ENCODE results near the gene PTGFRN. TPM values are rescaled to one million over a fixed set of nuclear protein-coding genes. Genes with fewer than 3 reads are reported as not detected.
"Not testable (repeated sequence)": the region's sequence is repeated elsewhere in the genome, so short reads cannot be mapped to it uniquely, and the experiment has no call there.

PTGFRN gene
- total RNA-seq (10 to 100 TPM; 26.0 to 87.6 (median 65.8) TPM), polyA plus RNA-seq (100 to 1,000 TPM in 1 of 2 donors, 10 to 100 TPM in 1; 22.9 to 106 TPM)
- long read RNA-seq, donor 1, partial matches to known transcripts, result 3 of 29 reads
- long read RNA-seq, donor 1, other reads (novel, unspliced or antisense), result 26 of 29 reads
- long read RNA-seq, donor 2, full-length matches to known transcripts, result 8 of 21 reads
- long read RNA-seq, donor 2, partial matches to known transcripts, result 13 of 21 reads
- long read RNA-seq, donor 2, other reads (novel, unspliced or antisense), result 0 of 21 reads
- long read RNA-seq, donor 3, full-length matches to known transcripts, result 18 of 43 reads
- long read RNA-seq, donor 3, partial matches to known transcripts, result 8 of 43 reads
- long read RNA-seq, donor 3, other reads (novel, unspliced or antisense), result 17 of 43 reads

DNA sequence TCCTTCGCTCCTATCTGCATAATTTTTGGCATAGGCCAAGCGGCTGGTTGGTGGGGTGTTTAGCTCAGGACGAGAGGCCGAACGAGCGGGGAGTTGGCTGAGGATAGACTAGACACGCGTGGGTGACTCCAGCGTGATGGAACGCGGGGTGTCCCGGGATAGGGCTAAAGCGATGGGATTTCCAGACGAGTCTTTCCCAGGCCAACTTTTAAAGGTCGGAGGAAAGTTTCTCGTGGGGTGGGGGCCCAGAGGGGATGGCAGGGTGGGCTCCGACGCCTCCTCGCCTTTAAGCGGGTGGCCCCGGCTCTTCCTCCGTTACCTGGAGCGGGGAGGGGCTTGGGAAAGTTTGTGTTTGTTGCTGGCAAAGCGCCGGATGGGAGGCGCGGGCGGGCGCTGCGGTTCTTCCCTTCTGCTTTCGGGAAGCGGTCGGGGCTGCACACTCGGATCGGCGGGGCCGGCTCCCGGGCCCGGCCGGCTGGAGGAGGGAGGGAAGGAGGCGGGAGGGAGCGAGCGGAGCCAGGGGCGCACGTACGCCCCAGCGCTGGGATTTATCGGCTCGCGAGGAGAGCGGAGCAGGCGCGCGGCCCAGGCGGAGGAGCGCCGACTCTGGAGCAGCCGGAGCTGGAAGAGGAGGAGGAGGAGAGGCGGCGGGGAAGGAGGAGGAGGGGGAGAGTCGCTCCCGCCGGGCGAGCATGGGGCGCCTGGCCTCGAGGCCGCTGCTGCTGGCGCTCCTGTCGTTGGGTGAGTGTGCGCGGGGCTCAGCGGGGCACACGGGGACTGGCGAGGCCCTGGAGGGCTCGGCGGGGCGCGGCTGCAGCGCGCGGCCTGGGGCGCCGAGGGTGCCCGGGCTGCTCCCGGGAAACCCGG is at the start of gene PTGFRN:
Gene PTGFRN (plus strand): TSS at position 405 of the 867 bp plus-strand sequence. CDS start 288 bp downstream, at position 693.
- no peaks in the 10 kb centered on the region for H3K36me3 ChIP-seq
- DNase-seq, result peak; percentile 73 to 89 (median 82)
- intact Hi-C loops (cut with DNase I), result loop anchor here in 1 of 4 donors (10.0 kb wide), 1 partner anchor 535 kb away; the partner anchor contains the start of gene ATP1A1
- no peaks in the 10 kb centered on the region for H3K9me3 ChIP-seq
- no peaks in the 10 kb centered on the region for H3K27me3 ChIP-seq
- TF ChIP-seq, protein P1, sequence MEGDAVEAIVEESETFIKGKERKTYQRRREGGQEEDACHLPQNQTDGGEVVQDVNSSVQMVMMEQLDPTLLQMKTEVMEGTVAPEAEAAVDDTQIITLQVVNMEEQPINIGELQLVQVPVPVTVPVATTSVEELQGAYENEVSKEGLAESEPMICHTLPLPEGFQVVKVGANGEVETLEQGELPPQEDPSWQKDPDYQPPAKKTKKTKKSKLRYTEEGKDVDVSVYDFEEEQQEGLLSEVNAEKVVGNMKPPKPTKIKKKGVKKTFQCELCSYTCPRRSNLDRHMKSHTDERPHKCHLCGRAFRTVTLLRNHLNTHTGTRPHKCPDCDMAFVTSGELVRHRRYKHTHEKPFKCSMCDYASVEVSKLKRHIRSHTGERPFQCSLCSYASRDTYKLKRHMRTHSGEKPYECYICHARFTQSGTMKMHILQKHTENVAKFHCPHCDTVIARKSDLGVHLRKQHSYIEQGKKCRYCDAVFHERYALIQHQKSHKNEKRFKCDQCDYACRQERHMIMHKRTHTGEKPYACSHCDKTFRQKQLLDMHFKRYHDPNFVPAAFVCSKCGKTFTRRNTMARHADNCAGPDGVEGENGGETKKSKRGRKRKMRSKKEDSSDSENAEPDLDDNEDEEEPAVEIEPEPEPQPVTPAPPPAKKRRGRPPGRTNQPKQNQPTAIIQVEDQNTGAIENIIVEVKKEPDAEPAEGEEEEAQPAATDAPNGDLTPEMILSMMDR (IDR thresholded peaks at IDR 0.05), result no peak
- TF ChIP-seq POLR2A (IDR thresholded peaks at IDR 0.05), result peak; percentile 10
- peak within 1 kb of the TSS; percentile 54 for H3K4me3 ChIP-seq
- peaks cover 2% of the 10 kb centered on the region for H3K4me1 ChIP-seq (ENCODE audit: insufficient read depth)
- whole genome bisulfite sequencing, 3 donors, result 1% methylated on average over 80 to 86 of the region's 86 CpGs
- peak within 1 kb of the TSS; percentile 77 to 86 for H3K27ac ChIP-seq

DNA sequence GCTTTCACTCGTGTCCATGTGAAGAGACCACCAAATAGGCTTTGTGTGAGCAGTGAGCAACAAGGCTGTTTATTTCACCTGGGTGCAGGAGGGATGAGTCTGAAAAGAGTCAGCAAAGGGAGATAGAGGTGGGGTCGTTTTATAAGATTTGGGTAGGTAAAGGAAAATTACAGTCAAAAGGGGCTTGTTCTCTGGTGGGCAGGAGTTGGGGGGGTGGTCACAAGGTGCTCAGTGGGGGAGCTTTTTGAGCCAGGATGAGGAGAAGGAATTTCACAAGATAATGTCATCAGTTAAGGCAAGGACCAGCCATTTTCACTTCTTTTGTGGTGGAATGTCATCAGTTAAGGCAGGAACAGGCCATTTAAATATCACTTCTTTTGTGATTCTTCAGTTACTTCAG is 49.5 kb upstream of the PTGFRN start:
- H3K9me3 ChIP-seq; H3K4me1 ChIP-seq (ENCODE audit: insufficient read depth); H3K27ac ChIP-seq; H3K4me3 ChIP-seq; DNase-seq; H3K36me3 ChIP-seq; intact Hi-C loops (cut with DNase I); H3K27me3 ChIP-seq: not testable (repeated sequence)
- WGBS, 3 donors, result 75 to 82% (median 79%) methylated on average over 2 of the region's 2 CpGs

DNA sequence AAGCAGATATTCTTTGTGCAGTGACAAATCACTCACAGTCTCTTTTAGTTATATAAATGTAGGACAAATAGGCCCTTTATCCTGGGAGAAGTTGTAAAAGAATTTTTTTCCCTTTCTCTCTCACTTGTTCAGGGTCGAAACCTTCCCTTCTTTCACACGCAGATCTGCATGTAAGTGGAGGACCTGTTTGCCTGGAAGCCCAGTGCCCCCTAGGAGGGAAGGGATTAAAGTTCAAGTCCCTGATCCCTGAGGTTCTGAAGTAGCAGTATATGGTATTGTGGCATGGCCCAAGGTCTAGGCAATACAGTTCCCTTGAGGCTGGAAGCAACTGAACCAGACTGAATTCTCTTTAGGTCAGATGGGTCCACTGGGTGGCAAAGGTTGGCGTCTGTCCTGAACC is 48.6 kb upstream of the PTGFRN start:
- no peak for DNase-seq
- TF ChIP-seq POLR2A (IDR thresholded peaks at IDR 0.05) (no peak), EP300 (IDR thresholded peaks at IDR 0.05) (no peak)
- TF ChIP-seq, protein P1 (IDR thresholded peaks at IDR 0.05), result no peak
- Histone ChIP-seq H3K4me1 (ENCODE audit: insufficient read depth) (no peaks in the 10 kb centered on the region), H3K9me3 (no peaks in the 10 kb centered on the region), H3K36me3 (no peaks in the 10 kb centered on the region), H3K27me3 (no peaks in the 10 kb centered on the region), H3K4me3 (no peak overlapping the region), H3K27ac (no peak overlapping the region)
- 80 to 88% (median 86%) methylated on average over 3 of the region's 3 CpGs for WGBS, 3 donors
- intact Hi-C loops (cut with DNase I), result no loop called here

DNA sequence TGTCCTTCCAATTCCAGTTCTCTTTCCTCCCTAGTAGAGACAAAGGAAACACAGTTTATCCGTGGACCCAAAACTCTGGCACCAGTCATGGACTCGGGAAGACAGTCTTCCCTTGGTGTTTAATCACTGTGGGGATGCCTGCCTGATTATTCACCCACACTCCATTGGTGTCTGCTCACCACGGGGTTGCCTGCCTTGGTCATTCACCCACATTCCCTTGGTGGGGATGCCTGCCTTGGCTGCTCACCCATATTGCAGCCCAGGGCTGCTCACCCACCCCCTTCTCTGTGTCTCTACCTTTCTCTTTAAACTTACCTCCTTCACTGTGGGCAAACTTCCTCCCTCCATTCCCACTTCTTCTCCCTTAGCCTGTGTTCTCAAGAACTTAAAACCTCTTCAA is 46.7 kb upstream of the PTGFRN start:
- intact Hi-C loops (cut with DNase I); H3K4me3 ChIP-seq; H3K27me3 ChIP-seq; H3K4me1 ChIP-seq (ENCODE audit: insufficient read depth); H3K36me3 ChIP-seq; H3K9me3 ChIP-seq; DNase-seq; H3K27ac ChIP-seq: not testable (repeated sequence)
- 84 to 93% (median 85%) methylated on average over 3 of the region's 3 CpGs for WGBS, 3 donors

DNA sequence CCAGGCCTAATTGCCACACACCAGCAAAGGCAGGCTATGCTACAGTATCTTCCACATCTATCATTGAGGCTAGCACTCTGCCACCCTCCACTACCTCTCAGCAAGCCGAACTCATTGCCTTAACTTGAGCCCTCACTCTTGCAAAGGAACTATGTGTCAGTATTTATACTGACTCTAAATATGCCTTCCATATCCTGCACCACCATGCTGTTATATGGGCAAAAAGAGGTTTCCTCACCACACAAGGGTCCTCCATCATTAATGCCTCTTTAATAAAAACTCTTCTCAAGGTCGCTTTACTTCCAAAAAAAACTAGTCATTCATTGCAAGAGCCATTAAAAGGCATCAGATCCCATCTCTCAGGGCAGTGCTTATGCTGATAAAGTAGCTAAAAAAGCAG is 43.2 kb upstream of the PTGFRN start:
- H3K27me3 ChIP-seq; H3K36me3 ChIP-seq; H3K4me1 ChIP-seq (ENCODE audit: insufficient read depth); DNase-seq; intact Hi-C loops (cut with DNase I); H3K9me3 ChIP-seq; H3K4me3 ChIP-seq; H3K27ac ChIP-seq: not testable (repeated sequence)
- WGBS, 3 donors, result 90 to 95% (median 90%) methylated on average over 2 of the region's 2 CpGs
